Keratinocyte (primary cell): Measurements from ENCODE around the gene CYP39A1. TPM values are rescaled to one million over a fixed set of nuclear protein-coding genes. Genes with fewer than 3 reads are reported as not detected.

Experiments
- DNase-seq: peaks from one replicate; pipeline ENCODE4 v3.0.0-alpha.2; 2011; ENCODE audit warnings: low read depth, missing footprints, low spot score
- FAIRE-seq: peaks from 2 replicates; lab custom pipeline; 2011; peaks lifted over from hg19 to GRCh38; lab: Jason Lieb, UNC
- H2AFZ ChIP-seq: 2 replicates; pipeline ENCODE4 v1.6.0; 2012; ENCODE audit warnings: low read length, control low read depth, inconsistent platforms; ENCODE audit not compliant: control insufficient read depth
- H3K27ac ChIP-seq: 2 replicates; pipeline ENCODE4 v1.5.1; 2011; ENCODE audit warnings: low read length; ENCODE audit not compliant: control insufficient read depth, insufficient read depth
- H3K27me3 ChIP-seq: 3 replicates; pipeline ENCODE4 v1.6.0; 2011; ENCODE audit warnings: low read length; ENCODE audit not compliant: control insufficient read depth, insufficient read depth; ENCODE audit errors: extremely low read depth
- H3K36me3 ChIP-seq, 2 experiments: 2 replicates in 1 of 2; 3 replicates in 1 of 2; pipeline ENCODE4 v1.5.1; 2011; ENCODE audit warnings: low read length in 2 of 2, mild to moderate bottlenecking in 1 of 2; ENCODE audit not compliant: control insufficient read depth in 2 of 2, insufficient read depth in 2 of 2; ENCODE audit errors: extremely low read depth in 1 of 2
- H3K4me1 ChIP-seq: 3 replicates; pipeline ENCODE4 v1.5.1; 2011; ENCODE audit warnings: low read length; ENCODE audit not compliant: control insufficient read depth, insufficient read depth; ENCODE audit errors: extremely low read depth
- H3K4me2 ChIP-seq: 3 replicates; pipeline ENCODE4 v1.6.0; 2011; ENCODE audit warnings: low read depth, low read length; ENCODE audit not compliant: control insufficient read depth, insufficient read depth; ENCODE audit errors: extremely low read depth
- H3K4me3 ChIP-seq, 3 experiments: fragments of 200-600 bp in 1 of 3; sonication (generic) in 1 of 3; 2 replicates in 2 of 3; 3 replicates in 1 of 3; pipeline ENCODE4 v1.5.1; 2011 to 2016; ENCODE audit warnings: low read length in 3 of 3, mild to moderate bottlenecking in 3 of 3, control low read depth in 2 of 3, inconsistent platforms in 1 of 3, low read depth in 1 of 3, mixed read lengths in 1 of 3, mixed run types in 1 of 3, moderate library complexity in 1 of 3; ENCODE audit not compliant: control insufficient read depth in 2 of 3, insufficient read depth in 2 of 3; ENCODE audit errors: extremely low read depth in 1 of 3
- H3K79me2 ChIP-seq: 2 replicates; pipeline ENCODE4 v1.6.0; 2012; ENCODE audit warnings: low read length; ENCODE audit not compliant: control insufficient read depth, insufficient read depth
- H3K9ac ChIP-seq: 3 replicates; pipeline ENCODE4 v1.6.0; 2011; ENCODE audit warnings: low read length; ENCODE audit not compliant: control insufficient read depth, insufficient read depth; ENCODE audit errors: extremely low read depth
- H3K9me1 ChIP-seq: 3 replicates; pipeline ENCODE4 v1.6.0; 2011; ENCODE audit warnings: low read length; ENCODE audit not compliant: control insufficient read depth, insufficient read depth; ENCODE audit errors: extremely low read depth
- H3K9me3 ChIP-seq: 2 replicates; pipeline ENCODE4 v1.5.1; 2012; ENCODE audit warnings: low read depth, low read length; ENCODE audit not compliant: control insufficient read depth
- H4K20me1 ChIP-seq: 3 replicates; pipeline ENCODE4 v1.6.0; 2011; ENCODE audit warnings: low read length; ENCODE audit not compliant: control insufficient read depth, insufficient read depth; ENCODE audit errors: extremely low read depth
- CTCF ChIP-seq, 3 experiments: IDR thresholded peaks in 1 of 3; conservative IDR thresholded peaks in 1 of 3; optimal IDR thresholded peaks in 1 of 3; 2 replicates in 2 of 3; 3 replicates in 1 of 3; pipeline versions ENCODE3 to v1.5.1; 2011; ENCODE audit warnings: low read length in 3 of 3, mild to moderate bottlenecking in 3 of 3, moderate library complexity in 2 of 3, control low read depth in 1 of 3, inconsistent platforms in 1 of 3; ENCODE audit not compliant: insufficient read depth in 2 of 3; ENCODE audit errors: extremely low read depth in 1 of 3
- EZH2 ChIP-seq: IDR thresholded peaks from one replicate; pipeline ENCODE4 v1.6.1; 2012; ENCODE audit warnings: inconsistent platforms, mild to moderate bottlenecking, low read length, moderate library complexity
- dilution Hi-C: fragments of 300-500 bp; cut with MboI; formaldehyde crosslinking; loops from one replicate; pipeline ENCODE4 v1.7.0; 2020; ENCODE audit warnings: low sequenced_read_pairs; ENCODE audit not compliant: extremely low pct_ligation_motif_present
- polyA plus RNA-seq, 5 experiments: library from polyadenylated mRNA; depleted of rRNA in 3 of 5; stranded (reverse) in 3 of 5; stranded (forward) in 1 of 5; unstranded in 1 of 5; fragments of >200 nt; gene quantifications; 1 replicate in 1 of 5; 2 replicates in 3 of 5; 3 replicates in 1 of 5; pipeline versions ENCODE4 v1.2.1 to v1.2.3, GENCODE V29; 2011 to 2012; ENCODE audit warnings: missing spikeins in 2 of 5, low read depth in 1 of 5, low replicate concordance in 1 of 5

Gene CYP39A1
- polyA plus RNA-seq, 1 donor (not counting 4 experiments of a cell fraction or from before 2014, with no cell fraction given) = 1.6 TPM

GRCh38 chr6:46583721-46584120 is 68.9 kb downstream of the CYP39A1 start:
- H2AFZ ChIP-seq = no peak overlapping the region
- no peak for DNase-seq
- H3K36me3 ChIP-seq = no peaks in the 10 kb centered on the region
- no peak overlapping the region for H3K27ac ChIP-seq
- no peaks in the 10 kb centered on the region for H3K9me3 ChIP-seq
- no peak for FAIRE-seq
- no peaks in the 10 kb centered on the region for H3K79me2 ChIP-seq
- no peak overlapping the region for H3K4me2 ChIP-seq
- H3K4me3 ChIP-seq = no peak overlapping the region
- H3K4me1 ChIP-seq = no peaks in the 10 kb centered on the region
- no peaks in the 10 kb centered on the region for H3K27me3 ChIP-seq
- no peaks in the 10 kb centered on the region for H4K20me1 ChIP-seq
- dilution Hi-C loops = no loop called here
- no peak for TF ChIP-seq EZH2
- TF ChIP-seq CTCF (optimal IDR thresholded peaks at IDR 0.05 in 1 of 3, IDR thresholded peaks at IDR 0.05 in 1 of 3, conservative IDR thresholded peaks at IDR 0.05 in 1 of 3; ENCODE audit: extremely low read depth in 1 of 3, insufficient read depth in 2 of 3, low read length in 3 of 3) = no peak
- no peaks in the 10 kb centered on the region for H3K9me1 ChIP-seq
- no peak overlapping the region for H3K9ac ChIP-seq

- Histone ChIP-seq H3K9me3 (no peaks in the 10 kb centered on the region), H3K4me3 (no peak overlapping the region), H3K36me3 (no peaks in the 10 kb centered on the region), H3K27me3 (no peaks in the 10 kb centered on the region), H3K79me2 (no peaks in the 10 kb centered on the region), H3K4me2 (no peak overlapping the region), H3K4me1 (no peaks in the 10 kb centered on the region), H4K20me1 (no peaks in the 10 kb centered on the region), H3K9me1 (no peaks in the 10 kb centered on the region), H2AFZ (no peak overlapping the region), H3K9ac (no peak overlapping the region), H3K27ac (no peak overlapping the region)
- TF ChIP-seq EZH2 (no peak), CTCF (optimal IDR thresholded peaks at IDR 0.05 in 1 of 3, IDR thresholded peaks at IDR 0.05 in 1 of 3, conservative IDR thresholded peaks at IDR 0.05 in 1 of 3; ENCODE audit: extremely low read depth in 1 of 3, insufficient read depth in 2 of 3, low read length in 3 of 3) (no peak)
- DNase-seq = no peak
- no peak for FAIRE-seq
- dilution Hi-C loops = no loop called here
These were observed 69.5 kb downstream of the CYP39A1 start for GRCh38 chr6:46583081-46583480.
